Panc1 (cell line): ENCODE data around the gene MYRIP.

Experiments
- REST ChIP-seq, 2 experiments: IDR thresholded peaks; 2 replicates each; pipeline ENCODE4 v1.6.1; 2011 to 2012; ENCODE audit warnings: low read depth in 2 of 2, control low read depth in 1 of 2, low read length in 1 of 2, mild to moderate bottlenecking in 1 of 2, moderate library complexity in 1 of 2; ENCODE audit not compliant: insufficient read depth in 1 of 2
- SIN3A ChIP-seq: IDR thresholded peaks from 2 replicates; pipeline ENCODE4 v1.6.1; 2012; ENCODE audit warnings: low read depth, mild to moderate bottlenecking, low read length, moderate library complexity, borderline replicate concordance; ENCODE audit not compliant: insufficient read depth
- TF ChIP-seq, protein P1 (sequence below): fragments of 450-650 bp; IDR thresholded peaks from 2 replicates; pipeline ENCODE4 v1.5.1; 2017; ENCODE audit warnings: mild to moderate bottlenecking

DNA sequence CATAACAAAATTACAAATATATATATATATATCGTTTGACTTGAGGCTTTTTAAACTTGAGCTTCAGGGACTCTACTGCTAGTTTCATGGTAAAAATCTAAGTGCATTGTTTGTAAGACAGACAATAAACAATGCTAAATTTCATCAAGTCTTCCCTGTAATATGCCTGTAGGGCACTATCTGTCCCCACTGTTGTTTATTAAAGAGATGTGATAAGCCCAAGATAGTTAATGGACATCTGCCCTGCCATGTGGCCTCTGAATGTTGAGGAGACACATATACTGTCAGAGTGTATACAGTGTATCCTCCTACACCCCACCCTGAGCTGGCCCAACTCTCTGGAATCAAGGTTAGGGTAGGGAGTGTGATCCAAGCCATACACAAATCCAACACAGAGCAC is 485.0 kb downstream of the MYRIP start:
- TF ChIP-seq, protein P1, sequence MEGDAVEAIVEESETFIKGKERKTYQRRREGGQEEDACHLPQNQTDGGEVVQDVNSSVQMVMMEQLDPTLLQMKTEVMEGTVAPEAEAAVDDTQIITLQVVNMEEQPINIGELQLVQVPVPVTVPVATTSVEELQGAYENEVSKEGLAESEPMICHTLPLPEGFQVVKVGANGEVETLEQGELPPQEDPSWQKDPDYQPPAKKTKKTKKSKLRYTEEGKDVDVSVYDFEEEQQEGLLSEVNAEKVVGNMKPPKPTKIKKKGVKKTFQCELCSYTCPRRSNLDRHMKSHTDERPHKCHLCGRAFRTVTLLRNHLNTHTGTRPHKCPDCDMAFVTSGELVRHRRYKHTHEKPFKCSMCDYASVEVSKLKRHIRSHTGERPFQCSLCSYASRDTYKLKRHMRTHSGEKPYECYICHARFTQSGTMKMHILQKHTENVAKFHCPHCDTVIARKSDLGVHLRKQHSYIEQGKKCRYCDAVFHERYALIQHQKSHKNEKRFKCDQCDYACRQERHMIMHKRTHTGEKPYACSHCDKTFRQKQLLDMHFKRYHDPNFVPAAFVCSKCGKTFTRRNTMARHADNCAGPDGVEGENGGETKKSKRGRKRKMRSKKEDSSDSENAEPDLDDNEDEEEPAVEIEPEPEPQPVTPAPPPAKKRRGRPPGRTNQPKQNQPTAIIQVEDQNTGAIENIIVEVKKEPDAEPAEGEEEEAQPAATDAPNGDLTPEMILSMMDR, result no peak
- TF ChIP-seq REST (IDR thresholded peaks at IDR 0.05; ENCODE audit: insufficient read depth in 1 of 2, low read depth in 2 of 2, low read length in 1 of 2) (no peak), SIN3A (no peak)
